ENCODE results near the gene IBSP.

IBSP gene

GRCh38 chr4:87838205-87838604 is 38.9 kb downstream of the IBSP start:
- no peak for DNase-seq (ENCODE audit: low spot score)

GRCh38 chr4:87838890-87839591 is 39.7 kb downstream of the IBSP start:
- peak; percentile 12 for DNase-seq (ENCODE audit: low spot score)

- DNase-seq (ENCODE audit: low spot score) = no peak
Measured at GRCh38 chr4:87839592-87839946, 40.2 kb downstream of the IBSP start.

- DNase-seq (ENCODE audit: low spot score) = no peak
Measured at GRCh38 chr4:87840149-87840548, 40.8 kb downstream of the IBSP start.

GRCh38 chr4:87843936-87844335 is 44.6 kb downstream of the IBSP start:
- no peak for DNase-seq (ENCODE audit: low spot score)

GRCh38 chr4:87844452-87844851 is 45.1 kb downstream of the IBSP start:
- DNase-seq (ENCODE audit: low spot score) = no peak

- no peak for DNase-seq (ENCODE audit: low spot score)
Measured at GRCh38 chr4:87846226-87846625, 46.9 kb downstream of the IBSP start.

- DNase-seq (ENCODE audit: low spot score) = peak; percentile 29
Measured at GRCh38 chr4:87848622-87849351, 49.4 kb downstream of the IBSP start.

- DNase-seq (ENCODE audit: low spot score) = no peak
Measured at GRCh38 chr4:87849612-87850011, 50.3 kb downstream of the IBSP start.

GRCh38 chr4:87851332-87851731 is 52.0 kb downstream of the IBSP start:
- DNase-seq (ENCODE audit: low spot score) = no peak

- DNase-seq (ENCODE audit: low spot score) = no peak
Measured at GRCh38 chr4:87851953-87852352, 52.6 kb downstream of the IBSP start.

GRCh38 chr4:87853108-87853507 is 53.8 kb downstream of the IBSP start:
- peak; percentile 4 for DNase-seq (ENCODE audit: low spot score)

GRCh38 chr4:87853891-87854290 is 54.5 kb downstream of the IBSP start:
- no peak for DNase-seq (ENCODE audit: low spot score)

- DNase-seq (ENCODE audit: low spot score) = no peak
Measured at GRCh38 chr4:87855559-87855958, 56.2 kb downstream of the IBSP start.

- no peak for DNase-seq (ENCODE audit: low spot score)
Measured at GRCh38 chr4:87856816-87857215, 57.5 kb downstream of the IBSP start.

- no peak for DNase-seq (ENCODE audit: low spot score)
Measured at GRCh38 chr4:87857789-87858188, 58.4 kb downstream of the IBSP start.

Measured in CD4-positive, alpha-beta T cell treated with Interleukin-2 at 100 ng/mL for 4 hours (primary cell).